Small intestine (tissue), 7 donors: ENCODE results near the gene FBXL14. TPM values are rescaled to one million over a fixed set of nuclear protein-coding genes. Genes with fewer than 3 reads are reported as not detected.

Experiments
- DNase-seq, 2 donors: peaks; one replicate each; pipeline versions ENCODE4 v3.0.0 to v3.0.0-alpha.2; 2013
- FAIRE-seq: peaks from 2 replicates; lab custom pipeline; 2012; peaks lifted over from hg19 to GRCh38; lab: Jason Lieb, UNC
- H3K27ac ChIP-seq, 3 donors: one replicate each; pipeline ENCODE4 v1.5.1; 2013; ENCODE audit warnings: low read length in 2 of 3, mild to moderate bottlenecking in 2 of 3, control low read depth in 1 of 3, inconsistent platforms in 1 of 3, low read depth in 1 of 3, moderate library complexity in 1 of 3
- H3K27me3 ChIP-seq, 3 donors: one replicate each; pipeline ENCODE4 v1.6.1; 2013; ENCODE audit warnings: low read length in 3 of 3, inconsistent platforms in 1 of 3; ENCODE audit not compliant: control insufficient read depth in 3 of 3, insufficient read depth in 3 of 3
- H3K36me3 ChIP-seq, 3 donors: one replicate each; pipeline ENCODE4 v1.6.1; 2013; ENCODE audit warnings: low read length in 3 of 3, inconsistent platforms in 1 of 3, low read depth in 1 of 3, mild to moderate bottlenecking in 1 of 3, moderate library complexity in 1 of 3; ENCODE audit not compliant: control insufficient read depth in 3 of 3, insufficient read depth in 2 of 3
- H3K4me1 ChIP-seq, 3 donors: one replicate each; pipeline ENCODE4 v1.6.1; 2013; ENCODE audit warnings: low read length in 2 of 3, inconsistent platforms in 1 of 3, low read depth in 1 of 3, mild to moderate bottlenecking in 1 of 3, moderate library complexity in 1 of 3; ENCODE audit not compliant: control insufficient read depth in 3 of 3, insufficient read depth in 2 of 3
- H3K4me3 ChIP-seq, 3 donors: one replicate each; pipeline ENCODE4 v1.5.1; 2013; ENCODE audit warnings: low read length in 3 of 3, control low read depth in 1 of 3, inconsistent platforms in 1 of 3, low read depth in 1 of 3, mild to moderate bottlenecking in 1 of 3, moderate library complexity in 1 of 3
- H3K9me3 ChIP-seq, 2 donors: one replicate each; pipeline ENCODE4 v1.6.1; 2013; ENCODE audit warnings: low read depth in 1 of 2, low read length in 1 of 2; ENCODE audit not compliant: control insufficient read depth in 2 of 2, insufficient read depth in 1 of 2
- WGBS, 3 donors: extraction: QIAGEN DNeasy Blood & Tissue Kit; methylation state at CpG; one replicate each; pipeline ENCODE4 v1.1.7; 2013; 5-methylcytosine and 5-hydroxymethylcytosine counted together
- polyA plus RNA-seq, 4 donors: library from polyadenylated mRNA; stranded (reverse) in 3 of 4; unstranded in 1 of 4; fragments of 200-250 nt in 3 of 4; fragments of 120-200 nt in 1 of 4; gene quantifications; one replicate each; pipeline versions ENCODE4 v1.2.1 to v1.2.3, GENCODE V29; 2013
- donor health status: healthy with polysubstance abuse.
- donor health status: control.
- donor health status: control.
- donor health status: Bipolar disorder and iron deficiency.
- donor health status: healthy.

Gene FBXL14
- polyA plus RNA-seq, 4 donors: 3.5 to 15.7 (median 8.9) TPM

GRCh38 chr12:1534748-1535147 is 59.6 kb downstream of the FBXL14 start:
- WGBS, 3 donors: 70 to 79% (median 71%) methylated on average over 3 of the region's 3 CpGs
- Histone ChIP-seq H3K9me3 (no peaks in the 10 kb centered on the region), H3K27me3 (peaks cover 7 to 67% (median 25%) of the 10 kb centered on the region in 3 donors), H3K4me1 (no peaks in the 10 kb centered on the region), H3K27ac (no peak overlapping the region), H3K36me3 (no peaks in the 10 kb centered on the region), H3K4me3 (no peak overlapping the region)
- DNase-seq: no peak
- FAIRE-seq: no peak

- H3K27ac ChIP-seq: peak overlapping the region in 1 of 3 donors; percentile 48
- no peaks in the 10 kb centered on the region for H3K36me3 ChIP-seq
- DNase-seq (no peak), FAIRE-seq (no peak)
- no peaks in the 10 kb centered on the region for H3K9me3 ChIP-seq
- H3K27me3 ChIP-seq: peaks cover 8 to 69% (median 31%) of the 10 kb centered on the region in 3 donors
- H3K4me3 ChIP-seq: no peak overlapping the region
- H3K4me1 ChIP-seq: no peaks in the 10 kb centered on the region
- 28 to 34% (median 34%) methylated on average over 16 of the region's 16 CpGs for WGBS, 3 donors
Measured at GRCh38 chr12:1533602-1534304, 60.6 kb downstream of the FBXL14 start.

GRCh38 chr12:1533205-1533601 is 61.2 kb downstream of the FBXL14 start:
- H3K36me3 ChIP-seq: no peaks in the 10 kb centered on the region
- H3K9me3 ChIP-seq: no peaks in the 10 kb centered on the region
- H3K27ac ChIP-seq: peak overlapping the region in 1 of 3 donors; percentile 48
- H3K4me3 ChIP-seq: no peak overlapping the region
- WGBS, 3 donors: 29 to 58% (median 56%) methylated on average over 9 of the region's 9 CpGs
- peaks cover 8 to 69% (median 32%) of the 10 kb centered on the region in 3 donors for H3K27me3 ChIP-seq
- DNase-seq: no peak
- H3K4me1 ChIP-seq: no peaks in the 10 kb centered on the region
- no peak for FAIRE-seq

- Histone ChIP-seq H3K4me3 (no peak overlapping the region), H3K9me3 (no peaks in the 10 kb centered on the region), H3K36me3 (no peaks in the 10 kb centered on the region), H3K4me1 (no peaks in the 10 kb centered on the region), H3K27me3 (peaks cover 8 to 73% (median 31%) of the 10 kb centered on the region in 3 donors), H3K27ac (peak overlapping the region in 1 of 3 donors; percentile 48)
- WGBS, 3 donors: 64 to 73% (median 70%) methylated on average over 11 of the region's 11 CpGs
- DNase-seq (no peak), FAIRE-seq (no peak)
Measured at GRCh38 chr12:1532375-1533165, 61.8 kb downstream of the FBXL14 start.

- no peaks in the 10 kb centered on the region for H3K4me1 ChIP-seq
- DNase-seq: no peak
- H3K27me3 ChIP-seq: peaks cover 8 to 68% (median 25%) of the 10 kb centered on the region in 3 donors
- no peak for FAIRE-seq
- H3K4me3 ChIP-seq: peak overlapping the region in 2 of 3 donors; percentile 39 to 52
- no peaks in the 10 kb centered on the region for H3K9me3 ChIP-seq
- 24 to 50% (median 32%) methylated on average over 24 to 26 of the region's 26 CpGs for WGBS, 3 donors
- no peak overlapping the region for H3K27ac ChIP-seq
- no peaks in the 10 kb centered on the region for H3K36me3 ChIP-seq
Measured at GRCh38 chr12:1531654-1532374, 62.6 kb downstream of the FBXL14 start.

GRCh38 chr12:1531153-1531653 is 63.2 kb downstream of the FBXL14 start:
- H3K4me1 ChIP-seq: no peaks in the 10 kb centered on the region
- peaks cover 8 to 65% (median 27%) of the 10 kb centered on the region in 3 donors for H3K27me3 ChIP-seq
- no peaks in the 10 kb centered on the region for H3K9me3 ChIP-seq
- WGBS, 3 donors: 2 to 4% (median 3%) methylated on average over 32 to 56 of the region's 56 CpGs
- no peak overlapping the region for H3K27ac ChIP-seq
- H3K36me3 ChIP-seq: no peaks in the 10 kb centered on the region
- DNase-seq: peak in 1 of 2 donors; percentile 31
- H3K4me3 ChIP-seq: peak overlapping the region; percentile 38 to 52 (median 39)
- no peak for FAIRE-seq

- peaks cover 8 to 64% (median 23%) of the 10 kb centered on the region in 3 donors for H3K27me3 ChIP-seq
- H3K4me3 ChIP-seq: peak overlapping the region in 2 of 3 donors; percentile 38 to 52
- no peaks in the 10 kb centered on the region for H3K9me3 ChIP-seq
- FAIRE-seq (no peak), DNase-seq (no peak)
- no peaks in the 10 kb centered on the region for H3K36me3 ChIP-seq
- no peak overlapping the region for H3K27ac ChIP-seq
- WGBS, 3 donors: 0 to 1% (median 0%) methylated on average over 19 to 99 of the region's 99 CpGs
- no peaks in the 10 kb centered on the region for H3K4me1 ChIP-seq
Measured at GRCh38 chr12:1530592-1531152, 63.7 kb downstream of the FBXL14 start.
